Ascending aorta (tissue), 2 donors: ENCODE results near the gene IL22RA1. TPM values are rescaled to one million over a fixed set of nuclear protein-coding genes. Genes with fewer than 3 reads are reported as not detected.
A peak's percentile ranks its signal among the peaks of the same experiment; 100 is the strongest.

Experiments
- DNase-seq, 2 donors: peaks; one replicate each; pipeline ENCODE4 v3.0.0-alpha.2; 2019; ENCODE audit warnings: low spot score in 2 of 2
- H3K27ac ChIP-seq, 2 donors: fragments of 200-600 bp; sonication (generic); one replicate each; pipeline ENCODE4 v1.5.1; 2016 to 2017; ENCODE audit warnings: mild to moderate bottlenecking in 1 of 2
- H3K27me3 ChIP-seq: fragments of 200-600 bp; sonication (generic); one replicate; pipeline ENCODE4 v1.5.1; 2017
- H3K36me3 ChIP-seq, 2 donors: fragments of 200-600 bp; sonication (generic); one replicate each; pipeline ENCODE4 v1.5.1; 2016
- H3K4me1 ChIP-seq, 2 donors: fragments of 200-600 bp; sonication (generic); one replicate each; pipeline ENCODE4 v1.5.1; 2016 to 2017; ENCODE audit warnings: mild to moderate bottlenecking in 1 of 2
- H3K4me3 ChIP-seq, 2 donors: fragments of 200-600 bp; sonication (generic); one replicate each; pipeline ENCODE4 v1.5.1; 2016 to 2017; ENCODE audit warnings: mild to moderate bottlenecking in 1 of 2
- H3K9me3 ChIP-seq, 2 donors: fragments of 200-600 bp; sonication (generic); one replicate each; pipeline ENCODE4 v1.5.1; 2016
- CTCF ChIP-seq, 3 experiments: fragments of 200-600 bp in 2 of 3; fragments of 450-650 bp in 1 of 3; sonication (generic) in 2 of 3; IDR thresholded peaks; one replicate each; pipeline ENCODE4 v1.5.1; 2016 to 2019; ENCODE audit warnings: antibody characterized with exemption in 3 of 3, mild to moderate bottlenecking in 1 of 3, moderate library complexity in 1 of 3
- intact Hi-C: fragments of 100-400 bp; cut with DNase I; formaldehyde crosslinking; loops from one replicate; pipeline ENCODE4 v1.15.1; 2023
- total RNA-seq: library from RNA; depleted of rRNA; stranded (reverse); fragments of >200 nt; gene quantifications from one replicate; pipeline ENCODE4 v1.1.0, GENCODE V29; 2016

Gene IL22RA1
- total RNA-seq, 1 donor from 2014 or later = not detected

- peak overlapping the region in 1 of 2 donors; percentile 57 for H3K4me3 ChIP-seq
- H3K9me3 ChIP-seq = no peaks in the 10 kb centered on the region
- H3K27ac ChIP-seq = peak overlapping the region; percentile 89 to 96
- no peaks in the 10 kb centered on the region for H3K27me3 ChIP-seq
- no peaks in the 10 kb centered on the region for H3K36me3 ChIP-seq
- peak in 1 of 2 donors; percentile 83 for DNase-seq
- intact Hi-C loops = loop anchor here (2.0 to 10.0 kb wide), 3 partner anchors 157 to 243 kb away; partner anchors contain the start of genes FUCA1 and PNRC2
- H3K4me1 ChIP-seq = peaks cover 12 to 21% of the 10 kb centered on the region in 2 donors
- peak in 1 of 3 experiments; percentile 13 for TF ChIP-seq CTCF (IDR thresholded peaks at IDR 0.05)
Measured at GRCh38 chr1:24111262-24111995, 31.5 kb downstream of the IL22RA1 start.

GRCh38 chr1:24110642-24111261, 32.2 kb downstream of the IL22RA1 start:
- intact Hi-C loops = loop anchor here (2.0 to 10.0 kb wide), 3 partner anchors 156 to 242 kb away; partner anchors contain the start of genes FUCA1 and PNRC2
- no peak for TF ChIP-seq CTCF (IDR thresholded peaks at IDR 0.05)
- Histone ChIP-seq H3K9me3 (no peaks in the 10 kb centered on the region), H3K36me3 (no peaks in the 10 kb centered on the region), H3K27ac (peak overlapping the region; percentile 89 to 96), H3K27me3 (no peaks in the 10 kb centered on the region), H3K4me3 (peak overlapping the region in 1 of 2 donors; percentile 57), H3K4me1 (peaks cover 12 to 21% of the 10 kb centered on the region in 2 donors)
- no peak for DNase-seq

- Histone ChIP-seq H3K4me3 (no peak overlapping the region), H3K36me3 (no peaks in the 10 kb centered on the region), H3K27me3 (no peaks in the 10 kb centered on the region), H3K9me3 (no peaks in the 10 kb centered on the region), H3K27ac (peak overlapping the region; percentile 89 to 96), H3K4me1 (peaks cover 12 to 21% of the 10 kb centered on the region in 2 donors)
- TF ChIP-seq CTCF (IDR thresholded peaks at IDR 0.05) = no peak
- intact Hi-C loops = loop anchor here (2.0 to 10.0 kb wide), 3 partner anchors 155 to 241 kb away; partner anchors contain the start of genes FUCA1 and PNRC2
- DNase-seq = no peak
Measured at GRCh38 chr1:24109686-24110475, 33.1 kb downstream of the IL22RA1 start.

GRCh38 chr1:24109166-24109483, 33.8 kb downstream of the IL22RA1 start:
- Histone ChIP-seq H3K4me1 (peaks cover 12 to 21% of the 10 kb centered on the region in 2 donors), H3K27me3 (no peaks in the 10 kb centered on the region), H3K36me3 (no peaks in the 10 kb centered on the region), H3K9me3 (no peaks in the 10 kb centered on the region), H3K27ac (peak overlapping the region; percentile 36 to 53), H3K4me3 (no peak overlapping the region)
- DNase-seq = no peak
- no peak for TF ChIP-seq CTCF (IDR thresholded peaks at IDR 0.05)
- intact Hi-C loops = no loop called here

GRCh38 chr1:24108334-24109165, 34.4 kb downstream of the IL22RA1 start:
- intact Hi-C loops = no loop called here
- no peak for TF ChIP-seq CTCF (IDR thresholded peaks at IDR 0.05)
- Histone ChIP-seq H3K27me3 (no peaks in the 10 kb centered on the region), H3K36me3 (no peaks in the 10 kb centered on the region), H3K4me3 (no peak overlapping the region), H3K27ac (peak overlapping the region; percentile 36 to 53), H3K4me1 (peaks cover 12 to 22% of the 10 kb centered on the region in 2 donors), H3K9me3 (no peaks in the 10 kb centered on the region)
- no peak for DNase-seq
